HepG2 (cell line): ENCODE results near the gene ZNF343. TPM values are rescaled to one million over a fixed set of nuclear protein-coding genes. Genes with fewer than 3 reads are reported as not detected.

ENCODE experiments used
- CBX2 ChIP-seq, 2 experiments: fragments of 200-600 bp in 1 of 2; sonication (generic); formaldehyde crosslinking in 1 of 2; IDR thresholded peaks; 2 replicates each; pipeline versions ENCODE4 v1.7.0 to v1.8.1; 2018 to 2022; ENCODE audit warnings: low read depth in 2 of 2, low read length in 1 of 2, mild to moderate bottlenecking in 1 of 2, missing genetic modification reagents in 1 of 2
- CREM ChIP-seq, 2 experiments: sonication (generic) in 1 of 2; formaldehyde crosslinking in 1 of 2; IDR thresholded peaks; 2 replicates each; pipeline versions ENCODE4 v1.4.0 to v1.6.1; 2016 to 2020; ENCODE audit warnings: antibody characterized with exemption in 1 of 2, mild to moderate bottlenecking in 1 of 2, missing genetic modification reagents in 1 of 2
- GTF3A ChIP-seq: sonication (generic); formaldehyde crosslinking; conservative IDR thresholded peaks from 2 replicates; pipeline ENCODE4 v1.4.0; 2020; ENCODE audit warnings: mild to moderate bottlenecking, missing genetic modification reagents
- KLF12 ChIP-seq: sonication (generic); formaldehyde crosslinking; IDR thresholded peaks from 2 replicates; pipeline ENCODE4 v1.4.0; 2020; ENCODE audit warnings: missing genetic modification reagents, borderline replicate concordance
- KMT2B ChIP-seq: IDR thresholded peaks from 2 replicates; pipeline ENCODE4 v1.6.1; 2016; ENCODE audit warnings: missing genetic modification reagents, missing compliant biosample characterization
- MAFK ChIP-seq, 2 experiments: IDR thresholded peaks in 1 of 2; conservative IDR thresholded peaks in 1 of 2; 2 replicates each; pipeline ENCODE4 v1.6.1; 2011; ENCODE audit warnings: improper control_type of control experiment in 2 of 2, low read length in 2 of 2
- NCOA1 ChIP-seq: sonication (generic); formaldehyde crosslinking; IDR thresholded peaks from 2 replicates; pipeline ENCODE4 v1.9.0; 2021; ENCODE audit warnings: missing genetic modification reagents
- RORA ChIP-seq: sonication (generic); formaldehyde crosslinking; IDR thresholded peaks from 2 replicates; pipeline ENCODE4 v1.5.0; 2020; ENCODE audit warnings: mild to moderate bottlenecking, missing genetic modification reagents, moderate library complexity
- SNAPC4 ChIP-seq: sonication (generic); formaldehyde crosslinking; IDR thresholded peaks from 2 replicates; pipeline ENCODE4 v1.4.0; 2020; ENCODE audit warnings: mild to moderate bottlenecking, missing genetic modification reagents
- SNRNP70 ChIP-seq: fragments of 200-400 bp; formaldehyde crosslinking; IDR thresholded peaks from 2 replicates; pipeline ENCODE4 v1.6.1; 2017; ENCODE audit warnings: mild to moderate bottlenecking, low read depth, low read length, moderate library complexity
- STAT5B ChIP-seq: sonication (generic); formaldehyde crosslinking; IDR thresholded peaks from 2 replicates; pipeline ENCODE4 v1.4.0; 2020; ENCODE audit warnings: missing genetic modification reagents
- TMF1 ChIP-seq: sonication (generic); formaldehyde crosslinking; IDR thresholded peaks from 2 replicates; pipeline ENCODE4 v1.8.1; 2022; ENCODE audit warnings: low read depth, missing genetic modification reagents
- U2AF1 ChIP-seq: fragments of 200-400 bp; formaldehyde crosslinking; optimal IDR thresholded peaks from 2 replicates; pipeline ENCODE3; 2017; ENCODE audit warnings: mild to moderate bottlenecking, low read depth, low read length
- YY1 ChIP-seq: IDR thresholded peaks from 2 replicates; pipeline ENCODE4 v1.6.1; 2011; ENCODE audit warnings: low read length, low read depth, moderate library complexity, mild to moderate bottlenecking; ENCODE audit not compliant: insufficient read depth, insufficient replicate concordance
- ZFP41 ChIP-seq: sonication (generic); formaldehyde crosslinking; IDR thresholded peaks from 2 replicates; pipeline ENCODE4 v1.4.0; 2020; ENCODE audit warnings: mild to moderate bottlenecking, missing genetic modification reagents, borderline replicate concordance
- ZKSCAN1 ChIP-seq: fragments of 150-350 bp; IDR thresholded peaks from 2 replicates; pipeline ENCODE4 v1.6.1; 2014; ENCODE audit warnings: low read length
- ZNF543 ChIP-seq: sonication (generic); formaldehyde crosslinking; IDR thresholded peaks from 2 replicates; pipeline ENCODE4 v1.4.0; 2020; ENCODE audit warnings: mild to moderate bottlenecking, missing genetic modification reagents
- ZNF552 ChIP-seq: sonication (generic); formaldehyde crosslinking; IDR thresholded peaks from 2 replicates; pipeline ENCODE4 v1.9.0; 2022; ENCODE audit warnings: missing genetic modification reagents, mild to moderate bottlenecking, borderline replicate concordance
- ZNF652 ChIP-seq: IDR thresholded peaks from 2 replicates; pipeline ENCODE4 v1.6.1; 2016; ENCODE audit warnings: low read depth, borderline replicate concordance
- ZNF687 ChIP-seq: sonication (generic); formaldehyde crosslinking; IDR thresholded peaks from 2 replicates; pipeline ENCODE4 v1.5.1; 2020; ENCODE audit warnings: mild to moderate bottlenecking, missing genetic modification reagents, moderate library complexity
- polyA plus RNA-seq, 8 experiments: library from polyadenylated mRNA; depleted of rRNA in 3 of 8; stranded (reverse) in 7 of 8; unstranded in 1 of 8; fragments of >200 nt; fragmentation: Illumina TruSeq in 4 of 8; extraction: Trizol in 4 of 8; gene quantifications; 2 replicates each; pipeline versions ENCODE4 v1.2.1 to v1.2.3, GENCODE V29; 2011 to 2016; ENCODE audit warnings: low read depth in 4 of 8, missing spikeins in 1 of 8, mixed read lengths in 1 of 8; ENCODE audit not compliant: insufficient read depth in 1 of 8
- total RNA-seq, 5 experiments: library from RNA; depleted of rRNA; stranded (reverse); fragments of >200 nt; fragmentation: Illumina TruSeq; extraction: Trizol; gene quantifications; 2 replicates each; pipeline ENCODE4 v1.2.3, GENCODE V29; 2016; ENCODE audit warnings: low read depth in 1 of 5

Gene ZNF343
- total and polyA plus RNA-seq, 2 of the 13 experiments (the other 11 are each of a cell fraction or from before 2014, with no cell fraction given) = 16.4 to 22.1 TPM

GRCh38 chr20:2523919-2524708 is 15.4 kb upstream of the ZNF343 start (continued):
- TF ChIP-seq ZNF687 (peak; percentile 65; the same call in 1 of the 2 replicates), GTF3A (CRISPR knock-in tag) (no peak), RORA (CRISPR knock-in tag) (no peak), ZNF552 (CRISPR knock-in tag) (no peak), NCOA1 (0 out of 2 replicates have a peak, but pooled peaks have one; percentile 24), YY1 (no peak), MAFK (conservative IDR thresholded peaks at IDR 0.05 in 1 of 2, IDR thresholded peaks at IDR 0.05 in 1 of 2; ENCODE audit: low read length in 2 of 2) (peak; percentile 3 to 48; a peak in 2 of 4 replicates), ZKSCAN1 (no peak), STAT5B (CRISPR knock-in tag) (no peak), U2AF1 (no peak), ZFP41 (no peak), SNAPC4 (CRISPR knock-in tag) (0 out of 2 replicates have a peak, but pooled peaks have one; percentile 3), TMF1 (no peak), CBX2 (IDR thresholded peaks at IDR 0.05; ENCODE audit: low read depth, low read length) (no peak), CBX2 (CRISPR knock-in tag; IDR thresholded peaks at IDR 0.05; ENCODE audit: low read depth) (peak; percentile 87; the same call in 1 of the 2 replicates), ZNF652 (CRISPR knock-in tag) (no peak), ZNF543 (CRISPR knock-in tag) (no peak), CREM (IDR thresholded peaks at IDR 0.05) (no peak), CREM (CRISPR knock-in tag; IDR thresholded peaks at IDR 0.05) (no peak), KMT2B (CRISPR knock-in tag) (peak; percentile 68; the same call in 1 of the 2 replicates), SNRNP70 (no peak), KLF12 (CRISPR knock-in tag) (no peak)
